HepG2 (cell line): ENCODE data around the gene UTP15. TPM values are rescaled to one million over a fixed set of nuclear protein-coding genes. Genes with fewer than 3 reads are reported as not detected.

Experiments used
- ARID3A ChIP-seq: IDR thresholded peaks from 2 replicates; pipeline ENCODE4 v1.6.1; 2012; ENCODE audit warnings: low read depth, low read length, improper control_type of control experiment
- BRCA1 ChIP-seq: sonication (generic); formaldehyde crosslinking; IDR thresholded peaks from 2 replicates; pipeline ENCODE4 v1.4.0; 2020; ENCODE audit warnings: missing genetic modification reagents
- CBX2 ChIP-seq, 2 experiments: fragments of 200-600 bp in 1 of 2; sonication (generic); formaldehyde crosslinking in 1 of 2; IDR thresholded peaks; 2 replicates each; pipeline versions ENCODE4 v1.7.0 to v1.8.1; 2018 to 2022; ENCODE audit warnings: low read depth in 2 of 2, low read length in 1 of 2, mild to moderate bottlenecking in 1 of 2, missing genetic modification reagents in 1 of 2
- CENPX ChIP-seq: sonication (generic); formaldehyde crosslinking; IDR thresholded peaks from 2 replicates; pipeline ENCODE4 v1.9.0; 2021; ENCODE audit warnings: mild to moderate bottlenecking, missing genetic modification reagents, moderate library complexity
- FOXP1 ChIP-seq, 2 experiments: fragments of 450-650 bp in 1 of 2; IDR thresholded peaks; 2 replicates each; pipeline ENCODE4 v1.6.1; 2017 to 2018; ENCODE audit warnings: antibody characterized with exemption in 1 of 2
- IKZF5 ChIP-seq: IDR thresholded peaks from 2 replicates; pipeline ENCODE4 v1.6.1; 2018; ENCODE audit warnings: missing genetic modification reagents, mild to moderate bottlenecking, missing compliant biosample characterization
- KAT2B ChIP-seq: fragments of 150-350 bp; IDR thresholded peaks from 2 replicates; pipeline ENCODE4 v1.6.1; 2014; ENCODE audit warnings: low read depth, low read length, borderline replicate concordance
- MAFF ChIP-seq: IDR thresholded peaks from 2 replicates; pipeline ENCODE4 v1.6.1; 2011; ENCODE audit warnings: low read depth, low read length, improper control_type of control experiment
- MBD4 ChIP-seq: IDR thresholded peaks from 2 replicates; pipeline ENCODE4 v1.6.1; 2012; ENCODE audit warnings: low read length, inconsistent platforms, borderline replicate concordance
- MLXIP ChIP-seq: sonication (generic); formaldehyde crosslinking; IDR thresholded peaks from 2 replicates; pipeline ENCODE4 v1.9.0; 2021; ENCODE audit warnings: missing genetic modification reagents, borderline replicate concordance
- NFE2L1 ChIP-seq: sonication (generic); formaldehyde crosslinking; IDR thresholded peaks from 2 replicates; pipeline ENCODE4 v1.4.0; 2020; ENCODE audit warnings: missing genetic modification reagents, mild to moderate bottlenecking, borderline replicate concordance
- NFIC ChIP-seq: IDR thresholded peaks from 2 replicates; pipeline ENCODE4 v1.6.1; 2012; ENCODE audit warnings: mild to moderate bottlenecking, low read length, inconsistent platforms
- PLSCR1 ChIP-seq: sonication (generic); formaldehyde crosslinking; IDR thresholded peaks from 2 replicates; pipeline ENCODE4 v1.5.0; 2020; ENCODE audit warnings: missing genetic modification reagents, mild to moderate bottlenecking, borderline replicate concordance
- SALL2 ChIP-seq: sonication (generic); formaldehyde crosslinking; IDR thresholded peaks from 2 replicates; pipeline ENCODE4 v1.8.1; 2023; ENCODE audit warnings: mild to moderate bottlenecking, missing genetic modification reagents, inconsistent platforms
- TEAD3 ChIP-seq: optimal IDR thresholded peaks from 2 replicates; pipeline ENCODE3; 2016; ENCODE audit warnings: borderline replicate concordance
- WIZ ChIP-seq: sonication (generic); formaldehyde crosslinking; IDR thresholded peaks from 2 replicates; pipeline ENCODE4 v1.5.1; 2020; ENCODE audit warnings: mild to moderate bottlenecking, missing genetic modification reagents
- ZFYVE20 ChIP-seq: sonication (generic); formaldehyde crosslinking; IDR thresholded peaks from 2 replicates; pipeline ENCODE4 v1.8.0; 2023; ENCODE audit warnings: low read depth, mild to moderate bottlenecking, moderate library complexity, missing genetic modification reagents, borderline replicate concordance
- ZNF354B ChIP-seq: sonication (generic); formaldehyde crosslinking; IDR thresholded peaks from 2 replicates; pipeline ENCODE4 v1.8.0; 2022; ENCODE audit warnings: mild to moderate bottlenecking, missing genetic modification reagents
- ZNF44 ChIP-seq: sonication (generic); formaldehyde crosslinking; IDR thresholded peaks from 2 replicates; pipeline ENCODE4 v1.5.1; 2020; ENCODE audit warnings: mild to moderate bottlenecking, missing genetic modification reagents
- ZNF746 ChIP-seq: sonication (generic); formaldehyde crosslinking; IDR thresholded peaks from 2 replicates; pipeline ENCODE4 v1.8.0; 2022; ENCODE audit warnings: mild to moderate bottlenecking, missing genetic modification reagents
- ZNF781 ChIP-seq: sonication (generic); formaldehyde crosslinking; IDR thresholded peaks from 2 replicates; pipeline ENCODE4 v1.5.1; 2020; ENCODE audit warnings: borderline replicate concordance, mild to moderate bottlenecking, missing genetic modification reagents; ENCODE audit errors: not compliant biosample characterization
- ZNF790 ChIP-seq: sonication (generic); formaldehyde crosslinking; IDR thresholded peaks from 2 replicates; pipeline ENCODE4 v1.8.0; 2022; ENCODE audit warnings: missing genetic modification reagents, mild to moderate bottlenecking, borderline replicate concordance
- ZNF879 ChIP-seq: sonication (generic); formaldehyde crosslinking; IDR thresholded peaks from 2 replicates; pipeline ENCODE4 v1.8.1; 2023; ENCODE audit warnings: missing genetic modification reagents
- ZSCAN25 ChIP-seq: sonication (generic); formaldehyde crosslinking; IDR thresholded peaks from 2 replicates; pipeline ENCODE4 v1.8.0; 2022; ENCODE audit warnings: mild to moderate bottlenecking, missing genetic modification reagents
- polyA plus RNA-seq, 8 experiments: library from polyadenylated mRNA; depleted of rRNA in 3 of 8; stranded (reverse) in 7 of 8; unstranded in 1 of 8; fragments of >200 nt; fragmentation: Illumina TruSeq in 4 of 8; extraction: Trizol in 4 of 8; gene quantifications; 2 replicates each; pipeline versions ENCODE4 v1.2.1 to v1.2.3, GENCODE V29; 2011 to 2016; ENCODE audit warnings: low read depth in 4 of 8, missing spikeins in 1 of 8, mixed read lengths in 1 of 8; ENCODE audit not compliant: insufficient read depth in 1 of 8
- total RNA-seq, 5 experiments: library from RNA; depleted of rRNA; stranded (reverse); fragments of >200 nt; fragmentation: Illumina TruSeq; extraction: Trizol; gene quantifications; 2 replicates each; pipeline ENCODE4 v1.2.3, GENCODE V29; 2016; ENCODE audit warnings: low read depth in 1 of 5

Gene UTP15
- total and polyA plus RNA-seq, 2 of the 13 experiments (the other 11 are each of a cell fraction or from before 2014, with no cell fraction given), result 7.3 to 35.8 TPM

- peak; percentile 95 for TF ChIP-seq IKZF5 (CRISPR knock-in tag)
- TF ChIP-seq MLXIP (CRISPR knock-in tag), result peak; percentile 60; the same call in 1 of the 2 replicates
- TF ChIP-seq ZNF354B (CRISPR knock-in tag), result no peak
- no peak for TF ChIP-seq ZSCAN25
- no peak for TF ChIP-seq FOXP1 (IDR thresholded peaks at IDR 0.05)
- TF ChIP-seq FOXP1 (CRISPR knock-in tag; IDR thresholded peaks at IDR 0.05), result peak; percentile 92
- peak; percentile 84; the same call in 1 of the 2 replicates for TF ChIP-seq BRCA1
- TF ChIP-seq ZFYVE20 (CRISPR knock-in tag), result no peak
- 0 out of 2 replicates have a peak, but pooled peaks have one; percentile 42 for TF ChIP-seq MAFF
- TF ChIP-seq MBD4, result peak; percentile 91; the same call in 1 of the 2 replicates
- TF ChIP-seq WIZ, result no peak
- no peak for TF ChIP-seq PLSCR1
- no peak for TF ChIP-seq CBX2 (IDR thresholded peaks at IDR 0.05; ENCODE audit: low read depth, low read length)
- no peak for TF ChIP-seq CBX2 (CRISPR knock-in tag; IDR thresholded peaks at IDR 0.05; ENCODE audit: low read depth)
- TF ChIP-seq ZNF879 (CRISPR knock-in tag), result no peak
- TF ChIP-seq TEAD3, result peak; percentile 88
- TF ChIP-seq ZNF781, result no peak
- 0 out of 2 replicates have a peak, but pooled peaks have one; percentile 41 for TF ChIP-seq SALL2
- no peak for TF ChIP-seq ZNF44 (CRISPR knock-in tag)
- no peak for TF ChIP-seq ZNF790
- no peak for TF ChIP-seq NFE2L1
- no peak for TF ChIP-seq CENPX
- peak; percentile 97 for TF ChIP-seq ARID3A
- TF ChIP-seq ZNF746 (CRISPR knock-in tag), result peak; percentile 42; the same call in 1 of the 2 replicates
- peak; percentile 98 for TF ChIP-seq NFIC
- peak; percentile 50; the same call in 1 of the 2 replicates for TF ChIP-seq KAT2B
Measured at GRCh38 chr5:73623901-73624404, 58.4 kb downstream of the UTP15 start (continued).
